GM18519 (cell line): ENCODE data around the gene UGT3A1.

Experiments
- ATAC-seq: cut with Tn5 transposase; IDR thresholded peaks from one replicate; pipeline ENCODE4 v1.9.1; 2021; ENCODE audit warnings: mild to moderate bottlenecking, moderate library complexity; ENCODE audit not compliant: unreplicated experiment, low FRiP score

The UGT3A1 gene

DNA sequence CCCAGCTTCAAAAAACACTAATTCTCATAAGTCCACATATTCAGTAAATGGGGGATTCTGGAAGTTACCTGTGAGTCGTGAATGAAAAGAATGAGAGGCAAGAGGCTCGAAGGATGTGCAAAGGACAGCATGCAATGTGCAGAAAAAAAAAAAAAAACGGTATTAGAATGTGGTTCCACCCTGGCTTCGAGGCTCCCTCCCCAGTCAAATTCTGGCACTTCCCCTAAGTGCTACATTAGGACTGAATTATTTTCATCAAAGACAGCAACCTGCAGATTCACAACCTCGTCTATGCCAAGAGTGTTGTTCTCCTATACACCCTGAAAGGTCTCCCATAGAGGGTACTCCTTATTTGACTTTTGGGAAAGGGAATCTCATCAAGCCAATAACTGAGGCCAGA is 69.3 kb downstream of the UGT3A1 start:
- no peak for ATAC-seq

DNA sequence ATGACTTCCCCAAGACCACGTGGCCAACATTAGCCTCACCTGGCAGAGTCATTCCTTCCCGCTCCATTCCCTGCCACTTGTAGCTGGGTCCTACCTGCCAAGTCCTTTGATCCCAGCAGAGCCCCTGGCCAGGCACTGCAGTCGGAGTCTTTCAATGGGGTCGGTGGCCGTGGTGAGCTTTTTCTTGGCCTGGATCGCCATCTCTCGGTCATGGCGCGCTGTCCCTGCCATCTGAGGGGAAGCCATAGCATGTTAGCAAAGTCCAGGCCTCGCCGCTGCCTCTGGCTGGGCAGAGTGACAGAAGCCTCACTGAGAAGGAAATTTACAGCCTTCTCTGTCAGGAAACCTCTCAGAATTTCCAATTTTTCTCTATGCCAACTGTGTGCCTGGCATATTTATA is 70.3 kb downstream of the UGT3A1 start:
- ATAC-seq, result no peak

DNA sequence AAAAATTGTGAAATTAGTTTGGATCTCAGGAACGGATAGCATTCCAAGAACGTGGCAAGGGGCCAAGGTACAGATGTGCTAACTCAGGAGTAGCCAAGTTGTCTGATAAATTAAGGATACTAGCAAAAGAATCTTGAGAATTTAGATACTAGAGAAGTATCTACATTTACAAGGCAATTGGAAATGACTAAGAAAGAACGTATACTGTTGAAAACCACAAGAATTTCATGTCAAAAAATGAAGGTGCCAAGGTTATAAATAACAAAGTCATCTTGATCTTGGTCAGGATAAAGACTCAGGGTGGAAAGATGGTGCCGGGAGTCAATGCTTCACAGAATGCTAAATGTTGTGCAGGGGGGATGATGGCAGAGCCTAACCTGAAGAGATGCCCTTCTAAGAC is 72.0 kb downstream of the UGT3A1 start:
- no peak for ATAC-seq

GRCh38 chr5:35908814-35909213 is 82.4 kb downstream of the UGT3A1 start:
- ATAC-seq, result no peak

DNA sequence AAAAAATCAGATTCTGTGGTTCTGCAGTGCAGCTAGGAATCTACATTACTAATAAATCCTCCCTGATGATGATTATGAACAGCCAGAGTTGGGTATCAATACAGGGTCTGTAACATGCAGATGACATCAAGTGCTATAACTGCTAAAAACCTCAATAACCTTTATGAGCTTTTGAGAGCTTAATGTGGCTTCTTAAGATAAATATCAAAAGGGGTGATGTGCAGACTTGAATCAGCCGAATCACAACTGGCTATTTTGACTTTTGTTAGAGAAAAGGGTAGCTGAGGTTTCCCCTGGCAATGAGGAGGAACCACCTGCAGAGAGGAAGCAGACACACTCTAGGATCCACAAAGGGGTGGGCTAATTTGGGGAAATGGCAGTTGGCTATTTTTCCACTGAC is 83.0 kb downstream of the UGT3A1 start:
- no peak for ATAC-seq

DNA sequence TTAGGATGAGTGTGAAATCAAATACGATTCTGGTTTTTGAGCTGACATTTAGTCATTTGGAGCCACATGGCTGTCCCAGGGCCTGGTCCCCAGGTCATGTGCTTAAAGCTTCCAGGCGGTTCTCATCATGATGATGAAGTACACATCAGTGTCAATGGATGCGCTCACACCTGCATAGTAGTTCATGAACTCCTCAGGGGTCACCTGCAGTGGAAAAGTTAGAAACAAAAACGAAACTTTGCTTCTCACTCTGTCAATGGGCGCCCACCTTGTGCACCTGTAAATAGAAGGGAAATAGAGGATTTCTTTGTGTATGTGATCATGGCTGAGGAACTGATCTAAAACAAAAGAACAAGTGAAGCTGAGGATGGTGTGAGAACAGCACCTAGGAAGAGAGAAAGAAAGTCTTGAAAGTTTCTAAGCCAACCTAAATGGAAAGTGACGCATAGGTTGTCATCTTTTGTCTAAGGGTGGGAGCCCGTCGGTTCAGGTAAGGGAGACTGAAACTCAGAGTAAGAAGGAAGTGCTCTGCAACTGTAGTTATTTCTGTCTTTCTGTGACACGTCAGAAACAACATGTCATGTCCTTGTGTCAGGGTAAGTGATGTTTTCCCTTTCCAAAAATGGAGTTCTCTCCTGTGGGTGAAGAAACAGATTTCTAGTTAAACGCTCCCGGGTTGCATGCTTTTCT is 86.6 kb downstream of the UGT3A1 start:
- peak; percentile 74 for ATAC-seq

DNA sequence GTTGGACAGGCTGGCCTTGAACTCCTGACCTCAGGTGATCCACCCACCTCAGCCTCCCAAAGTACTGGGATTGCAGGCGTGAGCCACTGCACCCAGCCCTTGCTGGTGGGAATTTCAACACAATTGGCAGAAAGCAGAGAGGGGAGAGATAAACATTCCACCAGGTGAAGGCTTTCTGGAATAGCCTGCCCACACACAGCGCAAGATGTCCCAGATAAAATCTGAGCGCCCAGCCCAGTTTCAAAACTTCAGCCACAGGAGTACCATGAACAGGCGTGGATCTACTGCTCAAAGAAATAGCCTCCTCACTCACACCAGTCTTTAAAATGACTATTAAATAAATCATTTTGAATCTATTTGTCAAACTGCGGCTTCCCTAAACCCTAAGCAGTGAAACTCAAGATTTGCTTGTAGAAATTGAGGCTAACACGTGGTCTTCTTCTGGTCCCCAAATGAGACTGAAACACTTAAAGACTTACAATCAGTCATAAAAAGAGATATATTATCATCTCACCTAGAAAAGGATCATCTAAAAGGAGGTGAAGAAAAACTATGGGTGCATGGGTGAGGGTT is 87.5 kb downstream of the UGT3A1 start:
- no peak for ATAC-seq

GRCh38 chr5:35902046-35902672 is 89.0 kb downstream of the UGT3A1 start:
- ATAC-seq, result peak; percentile 55
